Lower leg skin (tissue), 3 donors: Measurements from ENCODE around the gene TTC7B.

ENCODE experiments used
- CTCF ChIP-seq, 3 donors: fragments of 450-650 bp; IDR thresholded peaks; one replicate each; pipeline ENCODE4 v1.5.1; 2016; ENCODE audit warnings: antibody characterized with exemption in 3 of 3, mild to moderate bottlenecking in 3 of 3, moderate library complexity in 2 of 3
- POLR2A ChIP-seq, 2 donors: fragments of 450-650 bp; IDR thresholded peaks; one replicate each; pipeline ENCODE4 v1.6.1; 2016 to 2017; ENCODE audit warnings: antibody characterized with exemption in 2 of 2, mild to moderate bottlenecking in 1 of 2, moderate library complexity in 1 of 2

- TF ChIP-seq CTCF (IDR thresholded peaks at IDR 0.05) (no peak), POLR2A (IDR thresholded peaks at IDR 0.05) (no peak)
These were observed 89.6 kb downstream of the TTC7B start for GRCh38 chr14:90726656-90727055.
